NCI-H2196 (cell line): Measurements from ENCODE around the gene RIMS1.
"Not testable (repeated sequence)": the region's sequence is repeated elsewhere in the genome, so short reads cannot be mapped to it uniquely, and the experiment has no call there.

ENCODE experiments used
- DNase-seq: peaks from one replicate; lab custom pipeline; 2025; ENCODE audit not compliant: unreplicated experiment; lab: John Stamatoyannopoulos, UW

RIMS1 gene

GRCh38 chr6:72316675-72317380 is 430.5 kb downstream of the RIMS1 start:
- no peak for DNase-seq

- DNase-seq: no peak
Measured at GRCh38 chr6:72321788-72322187, 435.4 kb downstream of the RIMS1 start.

- no peak for DNase-seq
Measured at GRCh38 chr6:72322771-72323170, 436.4 kb downstream of the RIMS1 start.

- no peak for DNase-seq
Measured at GRCh38 chr6:72324591-72324990, 438.2 kb downstream of the RIMS1 start.

- no peak for DNase-seq
Measured at GRCh38 chr6:72328775-72329174, 442.4 kb downstream of the RIMS1 start.

- not testable (repeated sequence) for DNase-seq
Measured at GRCh38 chr6:72335203-72335602, 448.9 kb downstream of the RIMS1 start.

- DNase-seq: no peak
Measured at GRCh38 chr6:72348926-72349325, 462.6 kb downstream of the RIMS1 start.

GRCh38 chr6:72350296-72350881 is 464.0 kb downstream of the RIMS1 start:
- DNase-seq: no peak

GRCh38 chr6:72363844-72364740 is 477.7 kb downstream of the RIMS1 start:
- no peak for DNase-seq

- DNase-seq: no peak
Measured at GRCh38 chr6:72365773-72366172, 479.4 kb downstream of the RIMS1 start.

- DNase-seq: no peak
Measured at GRCh38 chr6:72367439-72367838, 481.1 kb downstream of the RIMS1 start.

- no peak for DNase-seq
Measured at GRCh38 chr6:72371473-72371872, 485.1 kb downstream of the RIMS1 start.

- no peak for DNase-seq
Measured at GRCh38 chr6:72374172-72374571, 487.8 kb downstream of the RIMS1 start.

GRCh38 chr6:72374857-72375256 is 488.5 kb downstream of the RIMS1 start:
- DNase-seq: no peak

GRCh38 chr6:72376736-72377135 is 490.4 kb downstream of the RIMS1 start:
- no peak for DNase-seq

GRCh38 chr6:72381076-72381475 is 494.7 kb downstream of the RIMS1 start:
- DNase-seq: no peak

GRCh38 chr6:72382602-72383529 is 496.5 kb downstream of the RIMS1 start:
- no peak for DNase-seq

GRCh38 chr6:72386324-72386723 is 500.0 kb downstream of the RIMS1 start:
- DNase-seq: no peak

- no peak for DNase-seq
Measured at GRCh38 chr6:72389698-72390097, 503.3 kb downstream of the RIMS1 start.

GRCh38 chr6:72390548-72390947 is 504.2 kb downstream of the RIMS1 start:
- no peak for DNase-seq

- no peak for DNase-seq
Measured at GRCh38 chr6:72401865-72402264, 515.5 kb downstream of the RIMS1 start.
